ENCODE results near the gene C2CD2.

DNA sequence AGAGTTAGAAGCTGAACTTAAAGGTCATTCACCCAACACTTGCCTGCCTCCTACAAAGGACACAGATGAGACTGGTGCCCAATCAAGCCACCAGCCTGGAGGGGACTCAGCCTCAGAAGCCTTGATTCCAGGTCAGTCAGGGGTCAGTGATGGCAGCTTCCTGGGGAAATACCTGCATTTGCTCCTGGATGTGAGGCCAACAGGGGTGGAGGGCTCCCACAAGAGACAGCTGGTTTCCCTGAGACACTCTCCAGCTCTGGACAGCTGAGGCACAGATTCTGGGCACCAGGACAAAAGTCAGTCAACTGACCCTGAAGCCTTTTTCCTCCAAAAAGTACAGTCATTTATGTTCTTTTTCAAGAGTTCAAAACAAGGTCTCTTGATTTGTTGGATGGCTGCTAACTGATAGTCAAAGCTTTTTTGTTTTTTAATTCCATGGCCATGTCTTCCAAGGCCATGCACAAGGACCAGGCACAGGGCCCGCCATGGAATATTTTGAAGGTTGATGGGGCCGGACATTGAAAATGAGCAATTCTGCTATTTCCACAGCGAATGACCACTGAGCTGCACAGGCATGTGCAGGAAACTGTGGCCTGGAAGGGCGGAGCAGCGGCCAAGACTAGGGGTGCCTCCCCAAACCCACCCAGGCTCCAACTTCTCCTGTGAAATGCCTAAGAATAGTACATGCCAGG, 1.8 kb downstream of the C2CD2 start:
- no peak for TF ChIP-seq GATA3 (IDR thresholded peaks at IDR 0.05; ENCODE audit: low read depth, low read length)
- TF ChIP-seq GATA2 (IDR thresholded peaks at IDR 0.05; ENCODE audit: low read depth, low read length): no peak

Data from SH-SY5Y (cell line).